Adipose tissue (tissue), 3 donors: ENCODE measurements around the gene TK1. TPM values are rescaled to one million over a fixed set of nuclear protein-coding genes. Genes with fewer than 3 reads are reported as not detected.

Experiments used
- H3K27ac ChIP-seq: one replicate; pipeline ENCODE4 v1.5.1; 2013; ENCODE audit warnings: low read depth, low read length
- WGBS, 3 donors: extraction: QIAGEN DNeasy Blood & Tissue Kit; methylation state at CpG; one replicate each; pipeline ENCODE4 v1.1.7; 2013; 5-methylcytosine and 5-hydroxymethylcytosine counted together
- polyA plus RNA-seq, 3 donors: library from polyadenylated mRNA; stranded (reverse); fragments of 200-250 nt; gene quantifications; one replicate each; pipeline ENCODE4 v1.2.3, GENCODE V29; 2013
- donor health status: healthy with polysubstance abuse.
- donor health status: Bipolar disorder and iron deficiency.
- donor health status: healthy.

Gene TK1
- polyA plus RNA-seq, 3 donors, result 2.5 to 6.6 (median 2.7) TPM

- WGBS, 3 donors, result 0 to 2% (median 1%) methylated on average over 61 to 83 of the region's 84 CpGs
- no peak within 1 kb of the TSS for H3K27ac ChIP-seq
These were observed 18.5 kb downstream of the TK1 start, which contains the start of gene SYNGR2 for GRCh38 chr17:78168242-78168902. Gene SYNGR2 (plus strand): TSS chr17:78168581. CDS start chr17:78168617, 36 bp downstream.

- no peak overlapping the region for H3K27ac ChIP-seq
- WGBS, 3 donors, result 60 to 80% (median 75%) methylated on average over 6 of the region's 6 CpGs
These were observed 20.4 kb downstream of the TK1 start for GRCh38 chr17:78166416-78166815.

DNA sequence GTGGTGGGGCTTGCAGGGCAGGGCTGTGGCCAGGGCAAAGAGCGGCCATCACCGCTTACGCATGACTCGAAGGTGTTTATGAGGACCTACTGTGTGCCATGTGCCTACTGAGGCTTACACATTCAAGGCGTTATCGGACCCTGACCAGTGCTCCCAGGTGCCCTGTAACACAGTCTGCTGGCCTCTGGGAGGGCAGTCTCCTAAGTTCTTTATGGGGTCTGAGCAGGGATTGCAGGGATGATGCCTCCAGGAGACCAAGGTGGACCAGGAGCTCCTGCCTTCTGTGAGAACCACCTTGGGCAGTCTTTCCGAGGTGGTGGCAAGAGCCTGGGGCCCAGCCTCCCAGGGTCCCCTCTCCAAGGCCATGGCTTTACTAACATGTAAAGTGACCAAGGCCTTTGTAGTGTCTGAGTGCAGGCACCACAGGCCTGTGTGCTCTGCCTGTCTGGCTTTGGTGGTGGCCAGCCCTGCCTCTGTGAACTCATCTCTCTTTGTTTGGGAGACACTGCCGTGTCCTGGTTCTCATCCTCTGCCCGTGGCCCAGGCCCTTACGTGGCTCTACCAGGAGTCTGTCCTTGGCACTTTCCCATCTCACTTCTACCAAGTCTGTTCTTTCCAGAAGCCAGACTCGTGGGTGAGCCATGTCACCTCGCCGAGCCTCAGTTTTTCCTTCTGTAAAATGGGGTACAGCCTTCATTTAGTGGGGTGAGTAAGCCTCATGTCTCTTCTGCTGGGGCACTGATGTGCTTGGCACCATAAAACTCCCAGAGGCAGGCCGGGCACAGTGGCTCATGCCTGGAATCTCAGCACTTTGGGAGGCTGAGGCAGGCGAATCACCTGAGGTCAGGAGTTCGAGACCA, 21.9 kb downstream of the TK1 start:
- H3K27ac ChIP-seq, result no peak overlapping the region
- 86 to 93% (median 86%) methylated on average over 16 of the region's 16 CpGs for WGBS, 3 donors

- H3K27ac ChIP-seq, result no peak overlapping the region
- WGBS, 3 donors, result 57 to 66% (median 61%) methylated on average over 22 of the region's 22 CpGs
These were observed 22.7 kb downstream of the TK1 start for GRCh38 chr17:78163881-78164747.

- WGBS, 3 donors, result 44 to 84% (median 47%) methylated on average over 10 of the region's 10 CpGs
- H3K27ac ChIP-seq, result no peak overlapping the region
These were observed 27.2 kb downstream of the TK1 start for GRCh38 chr17:78159575-78160158.

- no peak overlapping the region for H3K27ac ChIP-seq
- 64 to 84% (median 77%) methylated on average over 11 of the region's 11 CpGs for WGBS, 3 donors
These were observed 31.7 kb downstream of the TK1 start for GRCh38 chr17:78154903-78155811.

DNA sequence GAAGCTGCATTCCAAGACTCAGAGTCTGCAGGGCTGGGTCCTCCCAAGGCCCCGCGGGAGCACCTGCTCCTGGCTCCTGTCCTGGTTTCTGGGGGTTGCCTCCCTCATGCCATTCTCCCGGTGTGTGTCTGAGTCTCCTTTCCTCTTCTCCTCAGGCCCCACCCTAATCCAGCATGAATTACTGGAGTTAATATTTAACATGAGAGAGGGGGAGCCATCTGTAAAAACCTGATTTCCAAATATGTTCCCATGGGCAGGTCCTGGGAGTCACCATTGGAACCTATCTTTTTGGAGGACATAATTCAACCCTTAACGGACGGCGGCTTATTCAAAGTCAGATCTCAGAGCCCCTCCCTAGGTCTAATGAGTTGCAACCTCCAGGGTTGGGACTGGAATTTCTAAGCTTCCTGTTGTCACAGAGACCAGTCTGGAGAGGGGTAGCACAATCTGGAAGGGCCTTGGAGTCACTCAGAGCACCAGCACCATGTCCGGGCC, 35.3 kb downstream of the TK1 start:
- H3K27ac ChIP-seq, result no peak overlapping the region
- 28 to 60% (median 54%) methylated on average over 6 to 7 of the region's 7 CpGs for WGBS, 3 donors

DNA sequence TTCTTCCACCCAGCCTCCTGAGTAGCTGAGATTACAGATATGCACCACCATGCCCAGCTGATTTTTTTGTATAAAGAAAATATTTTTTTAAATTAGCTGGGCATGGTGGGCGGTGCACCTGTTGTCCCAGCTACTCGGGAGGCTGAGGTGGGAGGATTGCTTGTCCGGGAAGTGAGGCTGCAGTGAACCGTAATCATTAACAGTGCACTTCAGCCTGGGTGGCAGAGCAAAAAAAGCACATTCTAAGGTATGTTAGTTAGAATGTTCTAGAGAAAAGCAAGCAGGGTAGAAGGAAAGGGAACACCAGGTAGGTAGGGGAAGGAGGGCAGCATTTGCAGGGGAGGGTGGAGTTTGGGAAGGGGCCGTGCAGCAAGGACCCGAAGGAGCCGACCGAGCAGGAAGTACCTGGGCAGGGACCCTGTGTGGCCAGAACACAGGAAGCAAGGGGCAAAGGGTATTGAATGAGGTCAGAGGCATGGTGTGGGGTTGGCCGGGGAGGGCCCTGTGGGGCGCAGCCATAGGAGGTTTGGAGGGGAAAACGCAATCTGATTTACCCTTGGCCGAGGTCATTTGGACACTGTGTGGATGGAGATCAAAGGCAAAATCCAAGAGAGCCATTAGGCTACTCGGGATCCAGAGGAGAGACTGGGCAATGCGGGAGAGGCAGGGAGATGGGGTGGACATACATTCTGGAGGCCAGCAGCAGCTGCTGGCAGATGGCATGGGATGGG, 38.4 kb downstream of the TK1 start:
- WGBS, 3 donors, result 72 to 73% (median 72%) methylated on average over 14 of the region's 14 CpGs
- H3K27ac ChIP-seq, result no peak overlapping the region

DNA sequence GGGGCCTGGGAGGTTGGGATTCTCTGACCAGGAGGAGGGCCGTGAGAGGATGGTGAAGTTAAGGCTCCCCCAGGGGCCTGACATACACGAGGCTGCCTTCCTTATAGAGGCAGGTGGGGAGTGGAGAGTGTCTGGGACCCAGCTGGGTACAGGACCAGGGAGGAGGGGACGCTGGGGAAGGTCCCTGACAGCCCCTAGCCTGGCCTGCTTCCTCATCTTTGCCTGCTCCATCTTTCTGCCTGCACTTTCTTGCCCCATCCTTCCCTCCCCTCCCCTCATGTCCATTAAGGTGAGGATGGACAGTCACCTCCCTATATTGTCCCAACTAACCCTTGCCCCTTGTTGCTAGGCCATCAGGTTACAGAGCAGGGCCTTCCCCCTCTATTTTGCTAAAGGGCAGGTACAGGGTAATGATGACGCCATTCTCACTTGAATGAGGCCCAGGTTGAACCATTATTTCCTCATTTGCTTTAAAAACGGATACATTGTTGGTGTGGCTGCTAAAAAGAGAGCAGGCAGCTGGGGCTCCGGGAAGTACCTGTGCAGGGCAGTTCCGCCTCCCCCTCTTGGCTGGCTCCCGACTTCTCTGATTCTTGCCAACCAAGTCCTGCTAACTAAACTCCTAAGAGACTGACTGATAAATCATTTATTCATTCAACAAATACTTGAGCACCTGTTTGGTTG, 39.4 kb downstream of the TK1 start:
- no peak overlapping the region for H3K27ac ChIP-seq
- WGBS, 3 donors, result 51 to 61% (median 53%) methylated on average over 8 of the region's 8 CpGs

- no peak overlapping the region for H3K27ac ChIP-seq
- WGBS, 3 donors, result 85 to 90% (median 90%) methylated on average over 6 of the region's 6 CpGs
These were observed 40.0 kb downstream of the TK1 start for GRCh38 chr17:78146881-78147280.

DNA sequence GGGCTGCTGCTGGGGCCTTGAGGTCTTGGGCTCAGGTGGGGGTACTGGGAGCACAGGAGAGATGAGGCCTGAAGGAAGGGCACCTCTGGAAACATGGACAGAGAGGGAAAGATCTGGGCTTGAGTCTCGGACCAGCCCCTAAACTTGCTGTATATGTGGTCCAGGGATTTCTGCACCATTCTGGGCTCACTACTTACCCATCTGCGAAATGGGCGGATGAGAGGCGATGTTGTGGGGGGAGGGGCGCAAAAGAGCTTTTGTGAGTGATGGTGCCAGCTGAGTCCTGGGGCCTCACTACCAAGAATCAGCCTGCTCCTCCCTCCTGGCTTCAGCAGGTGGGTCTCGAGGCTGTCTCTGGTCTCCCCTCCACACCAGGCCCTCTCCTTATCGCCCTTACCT, 40.4 kb downstream of the TK1 start:
- H3K27ac ChIP-seq, result no peak overlapping the region
- WGBS, 3 donors, result 92 to 99% (median 94%) methylated on average over 7 of the region's 7 CpGs

DNA sequence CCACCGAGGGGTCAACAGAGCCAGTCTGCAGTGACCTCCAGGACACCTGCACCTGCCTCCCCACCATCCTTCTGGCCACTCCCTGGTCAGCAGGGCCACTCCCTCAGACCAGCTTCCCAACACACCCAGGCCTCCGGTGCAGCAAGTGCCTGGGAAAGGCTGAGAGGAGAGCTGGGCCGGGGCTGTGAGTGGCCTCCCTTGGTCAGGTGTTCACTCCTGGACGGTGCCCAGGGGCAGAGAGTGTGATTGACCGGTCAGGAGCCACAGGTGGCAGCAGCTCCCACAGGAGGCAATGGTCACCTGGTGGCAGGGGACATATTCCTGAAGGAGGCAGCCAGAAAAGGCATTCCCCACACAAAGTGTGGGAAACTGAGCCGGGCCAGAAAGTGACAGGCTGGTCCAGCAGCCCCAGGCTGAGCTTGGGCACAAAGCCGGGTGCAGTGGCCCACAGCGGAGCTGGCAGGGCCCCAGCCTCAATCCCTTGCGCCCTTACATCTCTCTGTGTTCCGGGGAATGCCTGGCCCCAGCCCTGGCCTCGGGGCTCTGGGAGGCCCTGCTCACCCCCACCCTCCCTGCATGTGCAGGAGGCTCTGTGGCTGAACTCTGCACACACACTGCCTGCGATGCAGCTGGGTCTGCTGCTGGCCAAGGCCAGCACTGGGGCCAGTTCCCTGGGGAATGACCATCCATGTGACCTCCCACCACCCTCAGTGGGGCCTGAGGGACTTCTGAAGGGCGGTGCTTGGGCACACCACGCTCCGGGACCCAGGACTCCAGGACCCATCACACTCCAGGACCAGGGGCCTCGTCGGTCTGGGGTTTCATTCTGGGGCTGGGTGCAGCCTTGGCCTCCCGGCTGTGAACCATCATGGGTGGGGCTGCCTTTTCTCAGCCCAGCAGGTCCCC, 41.9 kb downstream of the TK1 start:
- no peak overlapping the region for H3K27ac ChIP-seq
- 22 to 56% (median 47%) methylated on average over 18 of the region's 18 CpGs for WGBS, 3 donors

DNA sequence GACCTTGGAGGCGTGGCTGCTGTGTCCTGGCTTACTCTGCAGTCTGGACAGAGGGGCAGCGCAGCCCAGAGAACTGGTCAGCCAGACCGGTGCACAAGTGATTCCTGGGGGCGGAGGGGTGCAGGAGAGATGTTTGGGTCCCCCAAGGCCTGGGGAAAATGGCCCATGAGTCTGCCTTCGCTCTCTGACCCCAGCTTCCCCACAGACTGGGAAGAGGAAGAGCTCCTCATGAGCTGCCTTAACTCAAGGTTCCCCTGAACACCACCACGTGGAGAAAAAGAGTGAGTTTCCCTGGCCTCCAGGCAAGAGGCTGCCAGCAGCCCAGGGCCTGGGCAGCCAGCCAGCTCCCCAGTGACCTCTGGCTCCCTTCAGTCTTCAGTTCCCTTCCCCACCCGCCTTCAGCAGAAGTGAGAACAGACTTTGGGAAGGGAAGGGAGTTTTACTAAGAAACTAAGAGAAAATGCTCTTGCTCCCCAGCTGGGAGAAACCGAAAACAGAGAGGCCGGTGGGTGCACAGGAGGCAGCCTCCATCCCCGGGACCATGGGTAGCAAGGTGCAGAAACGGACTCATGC, 42.6 kb downstream of the TK1 start:
- no peak overlapping the region for H3K27ac ChIP-seq
- WGBS, 3 donors, result 30 to 36% (median 35%) methylated on average over 11 of the region's 11 CpGs

- WGBS, 3 donors, result 88 to 90% (median 88%) methylated on average over 21 of the region's 21 CpGs
- no peak overlapping the region for H3K27ac ChIP-seq
These were observed 43.4 kb downstream of the TK1 start for GRCh38 chr17:78143214-78144146.
